Kidney (tissue), 14 donors: Measurements from ENCODE around the gene ROR2. TPM values are rescaled to one million over a fixed set of nuclear protein-coding genes. Genes with fewer than 3 reads are reported as not detected.
A peak's percentile ranks its signal among the peaks of the same experiment; 100 is the strongest.

Source experiments
- DNase-seq, 5 donors: peaks; one replicate each; pipeline ENCODE4 v3.0.0-alpha.2; 2013 to 2020
- FAIRE-seq: peaks from 2 replicates; lab custom pipeline; 2012; peaks lifted over from hg19 to GRCh38; lab: Jason Lieb, UNC
- H3K27ac ChIP-seq, 2 donors: one replicate each; pipeline ENCODE4 v1.7.0; 2013; ENCODE audit warnings: low read depth in 2 of 2, low read length in 2 of 2, inconsistent platforms in 1 of 2
- H3K27me3 ChIP-seq: one replicate; pipeline ENCODE4 v1.7.1; 2013; ENCODE audit warnings: low read length, inconsistent platforms; ENCODE audit not compliant: control insufficient read depth, insufficient read depth
- H3K36me3 ChIP-seq, 3 donors: one replicate each; pipeline versions ENCODE4 v1.7.0 to v1.7.1; 2013; ENCODE audit warnings: low read length in 3 of 3, control low read depth in 1 of 3, inconsistent platforms in 1 of 3; ENCODE audit not compliant: insufficient read depth in 3 of 3, control insufficient read depth in 2 of 3
- H3K4me1 ChIP-seq, 3 donors: one replicate each; pipeline versions ENCODE4 v1.7.0 to v1.7.1; 2013; ENCODE audit warnings: low read length in 3 of 3, inconsistent platforms in 1 of 3, low read depth in 1 of 3; ENCODE audit not compliant: control insufficient read depth in 2 of 3, insufficient read depth in 2 of 3
- H3K4me3 ChIP-seq, 3 donors: one replicate each; pipeline versions ENCODE4 v1.7.0 to v1.8.1; 2013; ENCODE audit warnings: low read length in 3 of 3, control low read depth in 1 of 3, inconsistent platforms in 1 of 3
- H3K9ac ChIP-seq, 3 donors: one replicate each; pipeline versions ENCODE4 v1.7.0 to v1.7.1; 2013; ENCODE audit warnings: low read length in 3 of 3, control low read depth in 1 of 3, inconsistent platforms in 1 of 3
- H3K9me3 ChIP-seq, 3 donors: one replicate each; pipeline versions ENCODE4 v1.7.0 to v1.7.1; 2013; ENCODE audit warnings: low read length in 3 of 3, control low read depth in 1 of 3, inconsistent platforms in 1 of 3; ENCODE audit not compliant: control insufficient read depth in 2 of 3, insufficient read depth in 1 of 3
- CTCF ChIP-seq: IDR thresholded peaks from 3 replicates; pipeline ENCODE4 v1.5.1; 2012; ENCODE audit warnings: mild to moderate bottlenecking, moderate library complexity, borderline replicate concordance; ENCODE audit not compliant: insufficient read depth; ENCODE audit errors: extremely low read depth
- intact Hi-C: fragments of 100-400 bp; cut with DNase I; formaldehyde crosslinking; loops from one replicate; pipeline ENCODE4 v1.11.1; 2022
- polyA plus RNA-seq: library from polyadenylated mRNA; stranded (reverse); fragments of 350-450 nt; fragmentation: Illumina TruSeq; extraction: RNeasy Lipid Tissue Mini Kit (QIAGEN cat#74804); gene quantifications from one replicate; pipeline ENCODE4 v1.2.3, GENCODE V29; 2014; ENCODE audit warnings: low read depth, low replicate concordance; ENCODE audit not compliant: insufficient read depth
- total RNA-seq: library from RNA; stranded (reverse); fragmentation: NEBNext Ultra II Directional; extraction: Animal tissue kit (Norgen Biotek cat#: 25700); gene quantifications from one replicate; pipeline ENCODE4 v1.2.1, GENCODE V29; 2021
- donor health status: control.
- donor health status: control.
- donor health status: control.
- donor health status: control.
- donor health status: control.
- donor health status: DM: yes; HTN: yes; CAD: no.
- donor health status: Normal renal cell carcinoma (clear cell type).

The ROR2 gene
- total and polyA plus RNA-seq, 2 donors from 2014 or later = 1.5 to 5.7 TPM

- intact Hi-C loops = no loop called here
- peak in 1 of 5 donors; percentile 39 for DNase-seq
- no peaks in the 10 kb centered on the region for H3K36me3 ChIP-seq
Observed at GRCh38 chr9:91660521-91660920, 289.5 kb downstream of the ROR2 start.

GRCh38 chr9:91659529-91660495 lies 290.2 kb downstream of the ROR2 start:
- DNase-seq (peak in 3 of 5 donors; percentile 28 to 59 (median 32)), FAIRE-seq (no peak)
- peaks cover 0 to 3% (median 0%) of the 10 kb centered on the region in 3 donors for H3K4me1 ChIP-seq
- no peak overlapping the region for H3K4me3 ChIP-seq
- no peaks in the 10 kb centered on the region for H3K36me3 ChIP-seq
- intact Hi-C loops = no loop called here
- H3K27ac ChIP-seq = no peak overlapping the region
- no peaks in the 10 kb centered on the region for H3K9me3 ChIP-seq
- H3K9ac ChIP-seq = no peak overlapping the region
- no peaks in the 10 kb centered on the region for H3K27me3 ChIP-seq
- TF ChIP-seq CTCF = no peak

More at GRCh38 chr9:91660521-91660920, 289.5 kb downstream of the ROR2 start:
- Histone ChIP-seq H3K27ac (no peak overlapping the region), H3K4me1 (peaks cover 0 to 3% (median 0%) of the 10 kb centered on the region in 3 donors), H3K27me3 (no peaks in the 10 kb centered on the region), H3K4me3 (no peak overlapping the region), H3K9ac (no peak overlapping the region), H3K9me3 (no peaks in the 10 kb centered on the region)
- TF ChIP-seq CTCF = no peak
- FAIRE-seq = no peak

- Histone ChIP-seq H3K4me3 (no peak overlapping the region), H3K27me3 (no peaks in the 10 kb centered on the region), H3K9ac (no peak overlapping the region), H3K4me1 (peaks cover 0 to 3% (median 0%) of the 10 kb centered on the region in 3 donors), H3K36me3 (no peaks in the 10 kb centered on the region), H3K9me3 (no peaks in the 10 kb centered on the region), H3K27ac (no peak overlapping the region)
- no peak for TF ChIP-seq CTCF
- DNase-seq (no peak), FAIRE-seq (no peak)
- intact Hi-C loops = no loop called here
Observed at GRCh38 chr9:91658513-91659105, 291.4 kb downstream of the ROR2 start.
